H1 (cell line): ENCODE data around the gene NPTXR. TPM values are rescaled to one million over a fixed set of nuclear protein-coding genes. Genes with fewer than 3 reads are reported as not detected.

Experiments
- CTCF ChIA-PET: fragments of 300-600 bp; sonication (Branson Sonifier 250); formaldehyde crosslinking; loops from one replicate; lab custom pipeline; 2021; ENCODE audit not compliant: partially characterized antibody; lab: Charles Lee
- POLR2A ChIA-PET: fragments of 300-600 bp; sonication (Branson Sonifier 250); formaldehyde crosslinking; loops from one replicate; lab custom pipeline; 2021; ENCODE audit warnings: inconsistent platforms; ENCODE audit not compliant: partially characterized antibody; lab: Charles Lee
- DNase-seq, 2 experiments: peaks; one replicate each; pipeline versions ENCODE4 v3.0.0 to v3.0.0-alpha.2; 2010 to 2022; ENCODE audit warnings: low spot score in 2 of 2, low read depth in 1 of 2, mixed read lengths in 1 of 2
- FAIRE-seq: peaks from 2 replicates; lab custom pipeline; 2011; peaks lifted over from hg19 to GRCh38; lab: Jason Lieb, UNC
- H2AFZ ChIP-seq: 2 replicates; pipeline ENCODE4 v1.8.1; 2012; ENCODE audit warnings: low read length, inconsistent platforms
- H2AK5ac ChIP-seq: 2 replicates; pipeline ENCODE4 v1.6.1; 2013; ENCODE audit warnings: low read depth, low read length
- H2BK120ac ChIP-seq: replicated peaks from 2 replicates; pipeline ENCODE3; 2013; ENCODE audit warnings: low read depth, low read length, inconsistent platforms
- H2BK12ac ChIP-seq: 2 replicates; pipeline ENCODE4 v1.6.1; 2013; ENCODE audit warnings: low read depth, low read length
- H2BK15ac ChIP-seq: 2 replicates; pipeline ENCODE4 v1.6.1; 2013; ENCODE audit warnings: low read length
- H2BK20ac ChIP-seq: 2 replicates; pipeline ENCODE4 v1.6.1; 2013; ENCODE audit warnings: low read length
- H2BK5ac ChIP-seq: 2 replicates; pipeline ENCODE4 v1.6.1; 2013; ENCODE audit warnings: low read depth, low read length
- H3K14ac ChIP-seq: 2 replicates; pipeline ENCODE4 v1.6.1; 2013; ENCODE audit warnings: inconsistent platforms; ENCODE audit not compliant: insufficient read length
- H3K18ac ChIP-seq: 2 replicates; pipeline ENCODE4 v1.6.1; 2013; ENCODE audit warnings: low read length; ENCODE audit errors: extremely low read depth
- H3K23ac ChIP-seq: 2 replicates; pipeline ENCODE4 v1.6.1; 2013; ENCODE audit warnings: inconsistent platforms; ENCODE audit not compliant: insufficient read length
- H3K23me2 ChIP-seq: 2 replicates; pipeline ENCODE4 v1.6.1; 2013; ENCODE audit warnings: low read depth, low read length
- H3K27ac ChIP-seq: 2 replicates; pipeline ENCODE4 v1.6.1; 2011; ENCODE audit warnings: low read depth, low read length, inconsistent platforms
- H3K27me3 ChIP-seq, 4 experiments: replicated peaks in 1 of 4; 1 replicate in 1 of 4; 2 replicates in 3 of 4; pipeline versions ENCODE4 v1.6.1 to v1.8.1; 2011 to 2013; ENCODE audit warnings: low read length in 3 of 4, mild to moderate bottlenecking in 3 of 4, inconsistent platforms in 2 of 4, mixed read lengths in 2 of 4, moderate library complexity in 1 of 4; ENCODE audit not compliant: control insufficient read depth in 3 of 4, insufficient read depth in 3 of 4; ENCODE audit errors: extremely low read depth in 1 of 4
- H3K36me3 ChIP-seq, 4 experiments: 2 replicates each; pipeline versions ENCODE4 v1.6.1 to v1.8.1; 2011 to 2013; ENCODE audit warnings: mild to moderate bottlenecking in 4 of 4, low read length in 3 of 4, moderate library complexity in 2 of 4, control low read depth in 1 of 4, inconsistent platforms in 1 of 4; ENCODE audit not compliant: insufficient read depth in 4 of 4, control insufficient read depth in 2 of 4
- H3K4ac ChIP-seq: replicated peaks from 2 replicates; pipeline ENCODE3; 2013; ENCODE audit warnings: low read length, low read depth, mixed read lengths, inconsistent platforms; ENCODE audit not compliant: insufficient read length
- H3K4me1 ChIP-seq, 4 experiments: replicated peaks in 1 of 4; 1 replicate in 1 of 4; 2 replicates in 3 of 4; pipeline versions ENCODE4 v1.6.1 to v1.8.1; 2011 to 2013; ENCODE audit warnings: low read length in 3 of 4, inconsistent platforms in 2 of 4, mixed read lengths in 1 of 4; ENCODE audit not compliant: insufficient read depth in 4 of 4, control insufficient read depth in 3 of 4
- H3K4me2 ChIP-seq, 2 experiments: 2 replicates each; pipeline versions ENCODE4 v1.6.1 to v1.8.1; 2011 to 2013; ENCODE audit warnings: low read depth in 2 of 2, low read length in 2 of 2, control low read depth in 1 of 2, inconsistent platforms in 1 of 2, mild to moderate bottlenecking in 1 of 2; ENCODE audit not compliant: insufficient read depth in 1 of 2
- H3K4me3 ChIP-seq, 4 experiments: fragments of 200-600, 300-600 bp in 1 of 4; sonication (generic), shearing (Covaris generic), sonication (Bioruptor Twin) in 1 of 4; 2 replicates each; pipeline versions ENCODE4 v1.5.1 to v1.8.1; 2011 to 2016; ENCODE audit warnings: low read length in 4 of 4, low read depth in 3 of 4, control low read depth in 2 of 4, inconsistent platforms in 2 of 4, mild to moderate bottlenecking in 2 of 4, mixed read lengths in 1 of 4, moderate library complexity in 1 of 4; ENCODE audit not compliant: insufficient read depth in 2 of 4; ENCODE audit errors: extremely low read depth in 1 of 4
- H3K56ac ChIP-seq: replicated peaks from 2 replicates; pipeline ENCODE3; 2013; ENCODE audit warnings: low read depth, mild to moderate bottlenecking, mixed read lengths, low read length, inconsistent platforms; ENCODE audit not compliant: insufficient read length
- H3K79me1 ChIP-seq: 2 replicates; pipeline ENCODE4 v1.6.1; 2013; ENCODE audit warnings: low read depth, low read length, control low read depth
- H3K79me2 ChIP-seq, 2 experiments: 2 replicates each; pipeline versions ENCODE4 v1.6.1 to v1.8.1; 2012 to 2013; ENCODE audit warnings: low read length in 2 of 2, mild to moderate bottlenecking in 2 of 2, inconsistent platforms in 1 of 2; ENCODE audit not compliant: insufficient read depth in 2 of 2, control insufficient read depth in 1 of 2
- H3K9ac ChIP-seq, 4 experiments: replicated peaks in 1 of 4; 1 replicate in 1 of 4; 2 replicates in 3 of 4; pipeline versions ENCODE4 v1.6.1 to v1.8.1; 2011 to 2013; ENCODE audit warnings: low read depth in 3 of 4, low read length in 3 of 4, control low read depth in 2 of 4, mild to moderate bottlenecking in 2 of 4, moderate library complexity in 2 of 4, inconsistent platforms in 1 of 4; ENCODE audit errors: extremely low read depth in 1 of 4
- H3K9me3 ChIP-seq, 2 experiments: 2 replicates each; pipeline versions ENCODE4 v1.6.1 to v1.8.1; 2012 to 2013; ENCODE audit warnings: mild to moderate bottlenecking in 2 of 2, moderate library complexity in 2 of 2, control low read depth in 1 of 2, inconsistent platforms in 1 of 2, low read depth in 1 of 2, low read length in 1 of 2, mixed read lengths in 1 of 2; ENCODE audit not compliant: insufficient read depth in 2 of 2
- H4K20me1 ChIP-seq, 2 experiments: replicated peaks in 1 of 2; 2 replicates each; pipeline versions ENCODE3 to v1.8.1; 2011 to 2013; ENCODE audit warnings: inconsistent platforms in 2 of 2, low read length in 2 of 2, mild to moderate bottlenecking in 1 of 2; ENCODE audit not compliant: insufficient read depth in 2 of 2, control insufficient read depth in 1 of 2
- H4K5ac ChIP-seq: 2 replicates; pipeline ENCODE4 v1.6.1; 2013; ENCODE audit warnings: low read length, low read depth, mixed read lengths, inconsistent platforms; ENCODE audit not compliant: insufficient read length
- H4K8ac ChIP-seq: 2 replicates; pipeline ENCODE4 v1.8.0; 2013; ENCODE audit warnings: mild to moderate bottlenecking, moderate library complexity, low read length, inconsistent platforms; ENCODE audit not compliant: insufficient read depth; ENCODE audit errors: extremely low read depth
- H4K91ac ChIP-seq: replicated peaks from 2 replicates; pipeline ENCODE3; 2013; ENCODE audit warnings: low read length, mixed read lengths, inconsistent platforms; ENCODE audit not compliant: insufficient read length
- CEBPB ChIP-seq: IDR thresholded peaks from 2 replicates; pipeline ENCODE4 v1.6.1; 2012; ENCODE audit warnings: low read depth, low read length
- CHD1 ChIP-seq: IDR thresholded peaks from 2 replicates; pipeline ENCODE4 v1.6.1; 2012; ENCODE audit warnings: low read depth, low read length, improper control_type of control experiment
- GABPA ChIP-seq: IDR thresholded peaks from 2 replicates; pipeline ENCODE4 v1.6.1; 2011; ENCODE audit warnings: mild to moderate bottlenecking, low read length, moderate library complexity, borderline replicate concordance; ENCODE audit not compliant: insufficient read depth
- KDM4A ChIP-seq: IDR thresholded peaks from one replicate; pipeline ENCODE4 v1.7.1; 2012; ENCODE audit warnings: low read depth, mild to moderate bottlenecking, moderate library complexity, low read length, inconsistent platforms; ENCODE audit not compliant: severe bottlenecking
- POLR2A ChIP-seq, 2 experiments: IDR thresholded peaks; 1 replicate in 1 of 2; 2 replicates in 1 of 2; pipeline ENCODE4 v1.6.1; 2011; ENCODE audit warnings: low read depth in 2 of 2, low read length in 2 of 2, mild to moderate bottlenecking in 2 of 2; ENCODE audit errors: control extremely low read depth in 1 of 2
- RFX5 ChIP-seq: IDR thresholded peaks from 2 replicates; pipeline ENCODE4 v1.6.1; 2011; ENCODE audit warnings: low read depth, low read length, improper control_type of control experiment, borderline replicate concordance
- RXRA ChIP-seq: IDR thresholded peaks from 2 replicates; pipeline ENCODE4 v1.6.1; 2011; ENCODE audit warnings: low read depth, mild to moderate bottlenecking, low read length, moderate library complexity; ENCODE audit not compliant: insufficient read depth
- SAP30 ChIP-seq: fragments of 300-600 bp; sonication (generic); IDR thresholded peaks from 2 replicates; pipeline ENCODE4 v1.7.1; 2012; ENCODE audit warnings: low read length, moderate library complexity, mild to moderate bottlenecking, inconsistent platforms; ENCODE audit not compliant: insufficient read depth, insufficient replicate concordance
- SP4 ChIP-seq: IDR thresholded peaks from 2 replicates; pipeline ENCODE4 v1.6.1; 2012; ENCODE audit warnings: low read length, inconsistent platforms
- SUZ12 ChIP-seq: fragments of 200-600 bp; sonication (generic); IDR thresholded peaks from 2 replicates; pipeline ENCODE4 v1.6.1; 2012; ENCODE audit warnings: mild to moderate bottlenecking, inconsistent platforms, low read length, moderate library complexity, mixed read lengths
- TAF1 ChIP-seq: IDR thresholded peaks from 2 replicates; pipeline ENCODE4 v1.6.1; 2011; ENCODE audit warnings: mild to moderate bottlenecking, low read depth, low read length
- WGBS, 2 experiments: shearing (Covaris generic) in 1 of 2; methylation state at CpG; one replicate each; pipeline versions ENCODE4 v1.1.6 to v1.1.7; 2013 to 2015; ENCODE audit warnings: low lambda C conversion rate in 2 of 2, mixed read lengths in 2 of 2, inconsistent platforms in 1 of 2, low coverage in 1 of 2, missing lambda C conversion rate in 1 of 2; ENCODE audit not compliant: insufficient replicate concordance in 2 of 2, insufficient coverage in 1 of 2, insufficient read length in 1 of 2; ENCODE audit errors: extremely low coverage in 1 of 2, missing lambda C conversion rate in 1 of 2; 5-methylcytosine and 5-hydroxymethylcytosine counted together
- polyA plus RNA-seq, 7 experiments: library from polyadenylated mRNA; depleted of rRNA in 3 of 7; stranded (reverse) in 5 of 7; unstranded in 2 of 7; fragments of >200 nt in 5 of 7; fragments of 200-250 nt in 2 of 7; gene quantifications; 1 replicate in 5 of 7; 2 replicates in 1 of 7; 4 replicates in 1 of 7; pipeline versions ENCODE4 v1.2.1 to v1.2.3, GENCODE V29; 2011 to 2013; ENCODE audit warnings: missing spikeins in 2 of 7, mixed read lengths in 2 of 7
- total RNA-seq: library from RNA; stranded (reverse); fragmentation: NEBNext Ultra II Directional; extraction: Animal tissue kit (Norgen Biotek cat#: 25700); gene quantifications from 2 replicates; pipeline ENCODE4 v1.2.1, GENCODE V29; 2021
- TF ChIP-seq, protein P1 (sequence below): IDR thresholded peaks from 2 replicates; pipeline ENCODE4 v1.6.1; 2011; ENCODE audit warnings: low read length, improper control_type of control experiment
- TF ChIP-seq, protein P2 (sequence below): IDR thresholded peaks from 2 replicates; pipeline ENCODE4 v1.6.1; 2011; ENCODE audit warnings: low read depth, mild to moderate bottlenecking, low read length; ENCODE audit not compliant: insufficient read depth

The NPTXR gene
- total and polyA plus RNA-seq, 2 of the 8 experiments (the other 6 are each of a cell fraction or from before 2014, with no cell fraction given): 3.7 to 6.4 TPM

DNA sequence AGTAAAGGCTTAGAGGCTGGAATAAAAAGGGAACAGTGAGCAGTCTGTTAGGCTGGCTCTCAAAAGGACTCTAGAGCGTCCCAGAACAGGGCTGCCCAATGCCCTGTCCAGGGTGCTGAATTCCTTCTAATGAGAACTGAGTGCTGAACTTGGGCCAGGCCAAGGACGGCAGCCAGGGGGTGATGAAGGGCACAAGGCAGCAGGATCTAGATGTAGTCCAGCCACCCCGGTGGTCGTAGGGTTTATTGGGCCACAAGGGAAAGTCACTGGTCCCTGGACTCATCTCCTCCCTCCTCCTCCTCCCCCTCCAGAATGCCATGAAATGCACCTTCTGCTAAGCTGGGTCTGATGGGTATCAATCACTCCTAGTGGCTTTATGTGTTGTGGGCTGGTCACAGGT lies 19.2 kb downstream of the NPTXR start:
- Histone ChIP-seq H4K8ac (no peak overlapping the region), H2BK15ac (no peak overlapping the region), H3K9ac (no peak overlapping the region), H3K18ac (no peak overlapping the region), H2BK20ac (no peak overlapping the region), H3K4ac (no peak overlapping the region), H3K36me3 (no peaks in the 10 kb centered on the region), H3K4me2 (no peak overlapping the region), H3K27me3 (no peaks in the 10 kb centered on the region; a peak in 1 of 7 replicates), H3K79me2 (no peaks in the 10 kb centered on the region), H4K20me1 (no peaks in the 10 kb centered on the region), H4K5ac (no peak overlapping the region), H2BK5ac (no peak overlapping the region; the same call in 1 of the 2 replicates), H3K27ac (no peak overlapping the region), H3K23ac (no peak overlapping the region), H2AFZ (no peak overlapping the region), H2BK12ac (no peak overlapping the region), H4K91ac (no peak overlapping the region), H3K56ac (no peak overlapping the region), H3K9me3 (no peaks in the 10 kb centered on the region), H3K14ac (no peak overlapping the region), H2BK120ac (no peak overlapping the region), H3K4me3 (no peak overlapping the region), H2AK5ac (no peak overlapping the region), H3K4me1 (peaks cover 0 to 6% (median 2%) of the 10 kb centered on the region in 4 experiments; a peak in 2 of 7 replicates), H3K79me1 (peaks cover 3% of the 10 kb centered on the region; the same call in 1 of the 2 replicates), H3K23me2 (no peaks in the 10 kb centered on the region)
- CTCF ChIA-PET: interaction anchor here (0.7 to 6.8 kb wide), 15 partner anchors 8 to 159 kb away, joined by 3 to 53 read pairs (median 4); no protein-coding TSS in a partner anchor
- FAIRE-seq (peak; percentile 91), DNase-seq (peak; percentile 61 to 88)
- 33% methylated on average over 4 of the region's 4 CpGs; no CpG with 5 or more reads in 1 of the 2 experiments for WGBS, 2 experiments
- POLR2A ChIA-PET: interaction anchor here (1.2 kb wide), 1 partner anchor 492 kb away, joined by 3 read pairs; no protein-coding TSS in a partner anchor
- TF ChIP-seq CEBPB: no peak
- TF ChIP-seq CHD1: no peak
- no peak for TF ChIP-seq SP4
- TF ChIP-seq POLR2A (IDR thresholded peaks at IDR 0.05; ENCODE audit: control extremely low read depth in 1 of 2, low read depth in 2 of 2, low read length in 2 of 2): no peak
- TF ChIP-seq GABPA: peak; percentile 56; the same call in 1 of the 2 replicates
- TF ChIP-seq, protein P1, sequence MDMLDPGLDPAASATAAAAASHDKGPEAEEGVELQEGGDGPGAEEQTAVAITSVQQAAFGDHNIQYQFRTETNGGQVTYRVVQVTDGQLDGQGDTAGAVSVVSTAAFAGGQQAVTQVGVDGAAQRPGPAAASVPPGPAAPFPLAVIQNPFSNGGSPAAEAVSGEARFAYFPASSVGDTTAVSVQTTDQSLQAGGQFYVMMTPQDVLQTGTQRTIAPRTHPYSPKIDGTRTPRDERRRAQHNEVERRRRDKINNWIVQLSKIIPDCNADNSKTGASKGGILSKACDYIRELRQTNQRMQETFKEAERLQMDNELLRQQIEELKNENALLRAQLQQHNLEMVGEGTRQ: no peak
- TF ChIP-seq RXRA: no peak
- TF ChIP-seq KDM4A: no peak
- no peak for TF ChIP-seq TAF1
- TF ChIP-seq SAP30: peak; percentile 58
- TF ChIP-seq SUZ12: no peak
- TF ChIP-seq, protein P2, sequence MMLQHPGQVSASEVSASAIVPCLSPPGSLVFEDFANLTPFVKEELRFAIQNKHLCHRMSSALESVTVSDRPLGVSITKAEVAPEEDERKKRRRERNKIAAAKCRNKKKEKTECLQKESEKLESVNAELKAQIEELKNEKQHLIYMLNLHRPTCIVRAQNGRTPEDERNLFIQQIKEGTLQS: no peak
- no peak for TF ChIP-seq RFX5
